Fibroblast of lung (primary cell): ENCODE measurements around the gene ZBTB43.

Experiments used
- EZH2 ChIP-seq: IDR thresholded peaks from 2 replicates; pipeline ENCODE4 v1.5.1; 2012; ENCODE audit warnings: low read length, control low read depth, mild to moderate bottlenecking; ENCODE audit errors: missing control alignments
- TF ChIP-seq, protein P1 (sequence below), 2 donors: IDR thresholded peaks in 1 of 2; conservative IDR thresholded peaks in 1 of 2; 1 replicate in 1 of 2; 2 replicates in 1 of 2; pipeline ENCODE4 v1.5.1; 2011 to 2012; ENCODE audit warnings: low read length in 2 of 2, control low read depth in 1 of 2, inconsistent platforms in 1 of 2, low read depth in 1 of 2, mild to moderate bottlenecking in 1 of 2

DNA sequence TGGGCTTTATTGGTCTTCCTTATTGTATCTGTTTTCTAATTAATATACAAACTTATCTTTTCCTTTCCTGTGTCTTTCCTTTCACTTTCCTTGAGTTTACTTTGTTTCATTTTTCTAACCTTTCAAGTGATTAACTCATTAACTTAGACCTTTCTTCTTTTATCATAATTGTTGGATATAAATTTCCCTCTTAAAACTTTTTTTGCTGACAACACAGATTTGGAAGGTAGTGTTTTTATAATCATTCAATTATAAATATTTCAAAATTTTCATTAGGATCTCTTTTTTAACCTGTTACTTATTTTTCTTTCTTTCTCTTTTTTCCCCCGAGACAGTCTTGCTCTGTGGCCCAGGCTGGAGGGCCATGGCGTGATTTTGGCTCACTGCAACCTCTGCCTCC is 6.9 kb upstream of the ZBTB43 start:
- TF ChIP-seq, protein P1, sequence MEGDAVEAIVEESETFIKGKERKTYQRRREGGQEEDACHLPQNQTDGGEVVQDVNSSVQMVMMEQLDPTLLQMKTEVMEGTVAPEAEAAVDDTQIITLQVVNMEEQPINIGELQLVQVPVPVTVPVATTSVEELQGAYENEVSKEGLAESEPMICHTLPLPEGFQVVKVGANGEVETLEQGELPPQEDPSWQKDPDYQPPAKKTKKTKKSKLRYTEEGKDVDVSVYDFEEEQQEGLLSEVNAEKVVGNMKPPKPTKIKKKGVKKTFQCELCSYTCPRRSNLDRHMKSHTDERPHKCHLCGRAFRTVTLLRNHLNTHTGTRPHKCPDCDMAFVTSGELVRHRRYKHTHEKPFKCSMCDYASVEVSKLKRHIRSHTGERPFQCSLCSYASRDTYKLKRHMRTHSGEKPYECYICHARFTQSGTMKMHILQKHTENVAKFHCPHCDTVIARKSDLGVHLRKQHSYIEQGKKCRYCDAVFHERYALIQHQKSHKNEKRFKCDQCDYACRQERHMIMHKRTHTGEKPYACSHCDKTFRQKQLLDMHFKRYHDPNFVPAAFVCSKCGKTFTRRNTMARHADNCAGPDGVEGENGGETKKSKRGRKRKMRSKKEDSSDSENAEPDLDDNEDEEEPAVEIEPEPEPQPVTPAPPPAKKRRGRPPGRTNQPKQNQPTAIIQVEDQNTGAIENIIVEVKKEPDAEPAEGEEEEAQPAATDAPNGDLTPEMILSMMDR (conservative IDR thresholded peaks at IDR 0.05 in 1 of 2, IDR thresholded peaks at IDR 0.05 in 1 of 2; ENCODE audit: low read depth in 1 of 2, low read length in 2 of 2): no peak
- TF ChIP-seq EZH2: no peak
